Mucosa of stomach (tissue), 1 donor: Measurements from ENCODE around the gene PALS2.
A peak's percentile ranks its signal among the peaks of the same experiment; 100 is the strongest.

Source experiments
- H3K27me3 ChIP-seq: one replicate; pipeline ENCODE4 v1.7.0; 2013; ENCODE audit warnings: mild to moderate bottlenecking, low read length; ENCODE audit not compliant: control insufficient read depth, insufficient read depth
- H3K36me3 ChIP-seq: one replicate; pipeline ENCODE4 v1.7.0; 2013; ENCODE audit warnings: low read length; ENCODE audit not compliant: control insufficient read depth, insufficient read depth
- H3K4me1 ChIP-seq: one replicate; pipeline ENCODE4 v1.7.0; 2013; ENCODE audit warnings: mild to moderate bottlenecking, low read length; ENCODE audit not compliant: control insufficient read depth, insufficient read depth
- H3K4me3 ChIP-seq: one replicate; pipeline ENCODE4 v1.7.0; 2013; ENCODE audit warnings: low read length
- H3K9ac ChIP-seq: one replicate; pipeline ENCODE4 v1.7.0; 2013; ENCODE audit warnings: mild to moderate bottlenecking, low read length, moderate library complexity
- H3K9me3 ChIP-seq: one replicate; pipeline ENCODE4 v1.7.0; 2013; ENCODE audit warnings: mild to moderate bottlenecking, low read length, moderate library complexity; ENCODE audit not compliant: control insufficient read depth
- donor health status: Pancreatic carcinoma.

Gene PALS2, protein sequence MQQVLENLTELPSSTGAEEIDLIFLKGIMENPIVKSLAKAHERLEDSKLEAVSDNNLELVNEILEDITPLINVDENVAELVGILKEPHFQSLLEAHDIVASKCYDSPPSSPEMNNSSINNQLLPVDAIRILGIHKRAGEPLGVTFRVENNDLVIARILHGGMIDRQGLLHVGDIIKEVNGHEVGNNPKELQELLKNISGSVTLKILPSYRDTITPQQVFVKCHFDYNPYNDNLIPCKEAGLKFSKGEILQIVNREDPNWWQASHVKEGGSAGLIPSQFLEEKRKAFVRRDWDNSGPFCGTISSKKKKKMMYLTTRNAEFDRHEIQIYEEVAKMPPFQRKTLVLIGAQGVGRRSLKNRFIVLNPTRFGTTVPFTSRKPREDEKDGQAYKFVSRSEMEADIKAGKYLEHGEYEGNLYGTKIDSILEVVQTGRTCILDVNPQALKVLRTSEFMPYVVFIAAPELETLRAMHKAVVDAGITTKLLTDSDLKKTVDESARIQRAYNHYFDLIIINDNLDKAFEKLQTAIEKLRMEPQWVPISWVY

GRCh38 chr7:24572997-24573553, at the start of gene PALS2:
Gene PALS2 (plus strand): TSS chr7:24573452. CDS start chr7:24623668, 50,216 bp downstream.
- Histone ChIP-seq H3K4me3 (peak within 1 kb of the TSS; percentile 71), H3K36me3 (no peaks in the 10 kb centered on the region), H3K4me1 (no peaks in the 10 kb centered on the region), H3K9ac (peak within 1 kb of the TSS; percentile 67), H3K9me3 (no peaks in the 10 kb centered on the region), H3K27me3 (peaks cover 35% of the 10 kb centered on the region)

GRCh38 chr7:24531255-24531654, 42.0 kb upstream of the PALS2 start:
- Histone ChIP-seq H3K9ac (no peak overlapping the region), H3K4me1 (no peaks in the 10 kb centered on the region), H3K9me3 (no peaks in the 10 kb centered on the region), H3K36me3 (no peaks in the 10 kb centered on the region), H3K4me3 (no peak overlapping the region), H3K27me3 (no peaks in the 10 kb centered on the region)

DNA sequence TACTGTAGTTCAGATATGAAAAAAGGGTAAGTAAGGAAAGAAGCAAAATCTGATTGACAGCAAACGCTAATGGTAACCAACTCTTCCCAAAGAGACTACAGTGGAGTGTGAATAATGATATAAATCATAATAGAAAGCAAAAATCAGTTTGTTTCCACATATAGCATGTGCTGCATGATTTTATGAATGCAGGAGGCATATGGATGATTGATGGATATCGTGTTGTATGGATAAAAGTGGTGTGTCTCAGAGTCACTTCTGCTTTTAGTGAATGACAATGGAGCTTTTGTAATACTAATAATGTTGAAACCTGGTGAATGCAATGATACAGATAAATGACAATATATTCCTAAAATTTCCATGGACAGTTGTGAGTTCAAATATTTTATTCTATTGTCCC, 36.6 kb upstream of the PALS2 start:
- no peaks in the 10 kb centered on the region for H3K27me3 ChIP-seq

DNA sequence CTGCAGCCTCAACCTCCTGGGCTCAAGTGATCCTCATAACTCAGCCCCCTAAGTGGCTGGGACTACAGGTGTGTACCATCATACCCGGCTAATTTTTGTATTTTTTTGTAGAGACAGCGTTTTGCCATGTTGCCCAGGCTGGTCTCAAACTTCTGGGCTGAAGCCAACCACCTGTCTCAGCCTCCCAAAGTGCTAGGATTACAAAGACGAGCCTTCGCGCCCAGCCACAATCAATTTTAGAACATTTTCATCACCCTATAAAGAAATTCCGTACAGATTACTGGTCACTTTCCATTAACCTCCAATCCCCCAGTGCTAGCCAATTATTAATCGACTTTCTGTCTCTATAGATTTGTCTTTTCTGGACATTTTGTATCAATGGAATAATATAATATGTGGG, 32.3 kb upstream of the PALS2 start:
- Histone ChIP-seq H3K36me3 (no peaks in the 10 kb centered on the region), H3K4me1 (no peaks in the 10 kb centered on the region), H3K9me3 (no peaks in the 10 kb centered on the region), H3K27me3 (no peaks in the 10 kb centered on the region), H3K9ac (no peak overlapping the region), H3K4me3 (no peak overlapping the region)

More for the DNA sequence above, 36.6 kb upstream of the PALS2 start:
- Histone ChIP-seq H3K9me3 (no peaks in the 10 kb centered on the region), H3K4me1 (no peaks in the 10 kb centered on the region), H3K36me3 (no peaks in the 10 kb centered on the region), H3K4me3 (no peak overlapping the region), H3K9ac (no peak overlapping the region)

GRCh38 chr7:24545215-24545614, 28.0 kb upstream of the PALS2 start:
- no peaks in the 10 kb centered on the region for H3K36me3 ChIP-seq
- H3K9me3 ChIP-seq, result no peaks in the 10 kb centered on the region
- no peaks in the 10 kb centered on the region for H3K4me1 ChIP-seq
- H3K4me3 ChIP-seq, result no peak overlapping the region
- H3K9ac ChIP-seq, result no peak overlapping the region
- H3K27me3 ChIP-seq, result no peaks in the 10 kb centered on the region

- Histone ChIP-seq H3K4me3 (no peak overlapping the region), H3K36me3 (no peaks in the 10 kb centered on the region), H3K27me3 (no peaks in the 10 kb centered on the region), H3K4me1 (no peaks in the 10 kb centered on the region), H3K9me3 (no peaks in the 10 kb centered on the region), H3K9ac (no peak overlapping the region)
Observed at GRCh38 chr7:24548390-24548789, 24.9 kb upstream of the PALS2 start.

DNA sequence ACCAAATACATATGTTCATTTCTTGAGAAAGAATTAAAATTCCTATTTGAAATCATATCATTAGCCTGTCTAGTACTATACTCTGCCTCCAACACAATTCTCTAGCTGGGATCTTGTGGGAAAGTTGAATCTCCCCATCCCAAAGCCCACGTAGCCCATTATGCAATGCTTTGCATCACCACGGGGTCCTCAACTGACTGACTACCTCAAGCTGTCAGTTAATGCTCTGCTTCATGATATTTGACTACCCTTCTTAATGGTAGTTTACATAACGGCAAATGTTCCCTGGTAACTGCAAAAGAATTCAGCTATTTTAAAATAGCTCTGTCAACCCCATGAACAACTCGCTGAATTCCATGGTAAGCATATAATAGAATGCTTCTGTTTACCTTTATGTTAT, 23.3 kb upstream of the PALS2 start:
- no peaks in the 10 kb centered on the region for H3K27me3 ChIP-seq
- H3K9me3 ChIP-seq, result no peaks in the 10 kb centered on the region
- H3K9ac ChIP-seq, result no peak overlapping the region
- no peak overlapping the region for H3K4me3 ChIP-seq
- no peaks in the 10 kb centered on the region for H3K4me1 ChIP-seq
- H3K36me3 ChIP-seq, result no peaks in the 10 kb centered on the region

DNA sequence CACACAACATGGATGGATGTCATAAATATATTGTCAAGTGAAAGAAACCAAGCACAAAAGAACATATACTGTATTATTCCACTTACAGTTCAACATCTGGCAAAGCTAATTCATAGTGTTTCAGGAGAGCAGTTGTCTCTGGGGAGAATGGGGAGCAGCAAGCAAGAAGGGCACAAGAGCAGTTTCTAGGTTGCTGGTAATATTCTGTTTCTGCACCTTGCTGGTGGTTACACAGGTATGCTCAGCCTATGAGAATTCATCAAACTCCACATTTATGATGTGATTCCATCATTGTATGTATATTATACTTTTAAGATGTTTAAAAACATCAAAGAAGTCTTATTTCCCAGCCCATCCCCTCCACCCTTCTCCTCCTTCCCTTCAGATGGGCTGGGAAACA, 18.1 kb upstream of the PALS2 start:
- H3K4me1 ChIP-seq, result no peaks in the 10 kb centered on the region
- no peak overlapping the region for H3K4me3 ChIP-seq
- H3K9ac ChIP-seq, result no peak overlapping the region
- H3K27me3 ChIP-seq, result no peaks in the 10 kb centered on the region
- no peaks in the 10 kb centered on the region for H3K36me3 ChIP-seq
- no peaks in the 10 kb centered on the region for H3K9me3 ChIP-seq

- Histone ChIP-seq H3K9me3 (no peaks in the 10 kb centered on the region), H3K9ac (no peak overlapping the region), H3K36me3 (no peaks in the 10 kb centered on the region), H3K27me3 (no peaks in the 10 kb centered on the region), H3K4me1 (no peaks in the 10 kb centered on the region), H3K4me3 (no peak overlapping the region)
Observed at GRCh38 chr7:24555719-24556118, 17.5 kb upstream of the PALS2 start.

DNA sequence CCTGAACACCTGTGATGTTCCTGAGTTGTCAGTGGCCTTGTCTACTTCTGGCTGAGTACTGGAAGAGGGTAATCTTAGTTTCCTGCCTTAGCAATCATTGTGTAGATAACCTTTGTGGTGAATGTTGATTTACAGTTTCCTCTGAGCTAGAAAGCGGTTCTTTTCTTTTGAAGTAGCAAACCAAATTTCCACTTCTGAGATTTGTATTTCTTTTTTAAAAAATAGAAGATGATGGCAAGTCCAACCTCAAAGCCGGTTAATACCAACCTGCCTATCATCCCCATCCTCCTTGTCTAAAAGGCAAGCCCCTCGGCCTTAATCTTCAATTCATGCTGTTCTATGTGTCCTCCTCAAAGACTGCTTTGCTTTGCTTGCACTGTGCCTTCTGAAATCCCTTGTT, 12.5 kb upstream of the PALS2 start:
- H3K27me3 ChIP-seq, result no peaks in the 10 kb centered on the region
- H3K4me3 ChIP-seq, result no peak overlapping the region
- H3K4me1 ChIP-seq, result no peaks in the 10 kb centered on the region
- H3K9me3 ChIP-seq, result no peaks in the 10 kb centered on the region
- H3K9ac ChIP-seq, result no peak overlapping the region
- H3K36me3 ChIP-seq, result no peaks in the 10 kb centered on the region

DNA sequence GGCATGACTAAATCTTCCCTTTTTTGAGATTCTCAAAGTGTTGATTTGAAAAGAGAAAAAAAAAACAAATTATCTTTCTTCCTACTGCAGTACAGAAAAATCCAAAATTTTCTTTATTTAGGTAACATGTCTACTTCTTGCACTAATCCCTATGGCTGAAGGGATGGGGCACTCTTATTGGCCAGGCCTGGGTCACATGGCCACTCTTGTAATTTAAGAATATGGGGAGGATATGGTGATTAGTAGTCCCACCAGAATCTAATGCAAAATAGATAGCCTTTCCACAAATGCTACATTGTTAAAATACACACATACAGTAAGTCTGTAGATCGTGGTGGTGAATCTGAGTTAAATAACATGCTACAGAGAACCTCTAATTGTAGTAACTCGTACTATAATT, 7.0 kb upstream of the PALS2 start:
- H3K27me3 ChIP-seq, result peaks cover 12% of the 10 kb centered on the region
- H3K4me1 ChIP-seq, result no peaks in the 10 kb centered on the region
- H3K9me3 ChIP-seq, result no peaks in the 10 kb centered on the region
- no peaks in the 10 kb centered on the region for H3K36me3 ChIP-seq
- no peak overlapping the region for H3K4me3 ChIP-seq
- no peak overlapping the region for H3K9ac ChIP-seq

DNA sequence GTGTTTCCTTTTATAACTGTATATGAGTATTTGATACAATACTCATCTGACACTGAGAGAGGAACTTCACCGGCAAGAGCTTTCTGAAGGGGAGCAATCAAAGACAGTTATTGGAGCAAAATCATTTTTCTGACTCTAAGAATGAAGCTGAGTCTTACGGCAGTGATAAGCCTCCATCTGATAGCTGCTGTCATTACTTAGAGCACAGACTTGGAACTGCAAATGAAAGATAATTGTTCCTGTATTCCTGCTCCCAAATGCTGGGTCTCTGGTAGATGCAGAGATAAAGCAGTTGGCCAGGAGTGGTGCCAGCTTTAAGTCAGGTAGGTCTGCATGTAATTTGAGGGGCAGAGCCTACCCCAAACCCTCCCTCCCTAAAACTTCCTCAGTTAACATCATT, 2.3 kb upstream of the PALS2 start:
- peaks cover 35% of the 10 kb centered on the region for H3K27me3 ChIP-seq
- no peak overlapping the region for H3K9ac ChIP-seq
- no peaks in the 10 kb centered on the region for H3K9me3 ChIP-seq

More for the DNA sequence above, 2.3 kb upstream of the PALS2 start:
- no peak overlapping the region for H3K4me3 ChIP-seq
- no peaks in the 10 kb centered on the region for H3K4me1 ChIP-seq
- no peaks in the 10 kb centered on the region for H3K36me3 ChIP-seq
